GM21447 (cell line): ENCODE results near the gene GNG7.
"Not testable (repeated sequence)": the region's sequence is repeated elsewhere in the genome, so short reads cannot be mapped to it uniquely, and the experiment has no call there.

Experiments used
- ATAC-seq: cut with Tn5 transposase; IDR thresholded peaks from one replicate; pipeline ENCODE4 v1.9.1; 2021; ENCODE audit not compliant: unreplicated experiment

GNG7 gene

DNA sequence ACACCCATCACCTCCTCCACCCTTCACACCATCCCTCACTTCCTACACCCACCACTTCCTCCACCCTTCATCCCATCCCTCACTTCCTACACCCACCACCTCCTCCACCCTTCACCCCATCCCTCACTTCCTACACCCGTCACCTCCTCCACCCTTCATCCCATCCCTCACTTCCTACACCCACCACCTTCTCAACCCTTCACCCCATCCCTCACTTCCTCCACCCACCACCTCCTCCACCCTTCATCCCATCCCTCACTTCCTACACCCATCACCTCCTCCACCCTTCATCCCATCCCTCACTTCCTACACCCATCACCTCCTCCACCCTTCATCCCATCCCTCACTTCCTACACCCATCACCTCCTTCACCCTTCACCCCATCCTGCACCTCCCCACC lies 11.6 kb upstream of the GNG7 start:
- ATAC-seq: not testable (repeated sequence)

DNA sequence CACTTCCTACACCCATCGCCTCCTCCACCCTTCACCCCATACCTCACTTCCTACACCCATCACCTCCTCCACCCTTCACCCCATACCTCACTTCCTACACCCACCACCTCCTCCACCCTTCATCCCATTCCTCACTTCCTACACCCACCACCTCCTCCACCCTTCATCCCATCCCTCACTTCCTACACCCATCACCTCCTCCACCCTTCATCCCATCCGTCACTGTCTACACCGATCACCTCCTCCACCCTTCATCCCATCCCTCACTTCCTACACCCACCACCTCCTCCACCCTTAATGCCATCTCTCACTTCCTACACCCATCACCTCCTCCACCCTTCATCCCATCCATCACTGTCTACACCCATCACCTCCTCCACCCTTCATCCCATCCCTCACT lies 10.7 kb upstream of the GNG7 start:
- ATAC-seq: not testable (repeated sequence)

DNA sequence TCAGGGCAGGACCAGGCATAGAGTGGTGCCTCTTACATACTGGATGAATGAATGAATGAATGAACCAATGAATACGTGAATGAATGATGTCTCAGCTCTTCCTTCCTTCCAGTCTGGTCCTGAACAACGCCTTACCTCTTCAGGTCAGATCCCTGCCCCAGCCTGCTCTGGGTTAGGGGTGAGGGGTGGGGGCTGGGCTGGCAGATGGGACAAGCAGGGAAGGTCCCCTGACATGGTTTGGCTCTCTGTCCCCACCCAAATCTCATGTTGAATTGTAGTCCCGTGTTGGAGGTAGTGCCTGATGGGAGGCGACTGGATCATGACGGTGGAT lies 9.3 kb upstream of the GNG7 start:
- ATAC-seq: no peak

DNA sequence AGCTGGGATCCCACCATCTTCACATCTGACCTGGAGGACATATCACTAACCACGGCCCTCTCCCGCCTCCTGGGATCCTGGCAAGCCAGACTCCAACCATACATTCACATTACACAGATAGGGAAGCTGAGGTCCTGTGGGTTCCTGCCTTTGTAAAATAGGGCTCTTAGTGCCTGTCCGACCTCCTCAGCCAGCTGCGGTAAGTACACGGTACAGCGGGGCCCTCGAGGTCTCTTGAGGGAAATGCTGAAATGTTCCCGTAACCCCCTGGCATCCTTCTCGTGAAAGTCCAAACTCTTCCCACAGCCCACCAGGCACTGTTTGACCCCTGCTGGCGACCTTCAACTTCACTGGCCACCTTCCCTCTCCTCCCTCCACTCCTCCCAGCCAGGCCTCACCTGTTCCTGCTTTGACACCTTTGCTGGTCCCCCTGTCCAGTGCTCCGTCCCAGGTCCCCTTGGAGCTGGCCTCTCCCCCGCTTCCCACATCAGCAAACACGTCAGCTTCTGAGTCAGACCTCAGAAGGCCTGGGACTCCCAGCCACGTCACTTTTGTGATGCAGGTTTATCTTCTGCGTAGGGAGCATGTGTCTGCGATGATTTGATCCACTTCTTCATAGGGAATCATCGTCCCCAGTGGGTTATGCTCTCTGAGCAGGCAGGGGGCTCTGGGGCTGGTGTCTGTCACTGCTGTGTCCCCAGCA lies 8.8 kb upstream of the GNG7 start:
- ATAC-seq: no peak

- ATAC-seq: no peak
Measured at GRCh38 chr19:2706251-2706650, 3.8 kb upstream of the GNG7 start.

DNA sequence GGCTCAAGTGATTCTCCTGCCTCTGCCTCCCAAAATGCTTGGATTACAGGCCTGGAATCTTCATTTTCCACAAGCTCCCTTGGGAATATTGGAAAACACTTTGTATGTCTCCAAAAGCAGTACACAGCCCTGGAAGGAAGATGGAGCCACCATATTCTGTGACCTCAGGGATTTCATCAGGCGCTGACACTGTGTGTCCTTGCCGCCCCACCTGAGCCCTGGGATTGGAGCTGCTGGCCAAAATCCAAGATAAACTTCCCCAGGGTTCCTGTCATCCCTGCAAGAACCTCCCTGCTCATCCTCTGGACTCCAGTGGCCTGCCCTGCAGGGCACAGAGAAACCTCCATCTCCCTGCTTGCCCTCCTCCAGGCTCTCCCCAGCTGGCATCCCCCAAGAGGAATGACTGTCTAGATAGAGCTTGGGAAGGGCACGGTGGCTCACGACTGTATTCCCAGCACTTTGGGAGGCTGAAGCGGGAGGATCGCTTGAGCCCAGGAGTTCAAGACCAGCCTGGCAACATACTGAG lies 1.3 kb upstream of the GNG7 start:
- ATAC-seq: no peak

DNA sequence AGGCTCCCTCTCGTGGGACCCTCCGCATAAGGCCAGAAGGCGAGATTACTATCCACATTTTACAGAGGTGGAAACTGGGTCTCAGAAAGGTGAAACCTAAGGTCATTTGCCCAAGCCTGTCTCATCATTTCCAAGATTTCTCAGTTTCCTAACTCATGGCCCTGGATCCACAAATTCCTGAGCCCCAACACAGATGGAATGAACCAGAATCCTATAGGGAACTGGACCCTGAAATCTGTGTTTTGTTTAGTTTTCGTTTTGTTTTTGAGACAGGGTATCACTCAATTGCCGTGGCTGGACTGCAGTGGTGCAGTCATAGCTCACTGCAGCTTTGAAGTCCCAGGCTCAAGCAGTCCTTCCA lies 563 bp upstream of the GNG7 start:
- no peak for ATAC-seq

GRCh38 chr19:2701361-2702169 lies 929 bp downstream of the GNG7 start:
- no peak for ATAC-seq

- ATAC-seq: no peak
Measured at GRCh38 chr19:2700660-2701360, 1.7 kb downstream of the GNG7 start.

- no peak for ATAC-seq
Measured at GRCh38 chr19:2699413-2700140, 2.9 kb downstream of the GNG7 start.

DNA sequence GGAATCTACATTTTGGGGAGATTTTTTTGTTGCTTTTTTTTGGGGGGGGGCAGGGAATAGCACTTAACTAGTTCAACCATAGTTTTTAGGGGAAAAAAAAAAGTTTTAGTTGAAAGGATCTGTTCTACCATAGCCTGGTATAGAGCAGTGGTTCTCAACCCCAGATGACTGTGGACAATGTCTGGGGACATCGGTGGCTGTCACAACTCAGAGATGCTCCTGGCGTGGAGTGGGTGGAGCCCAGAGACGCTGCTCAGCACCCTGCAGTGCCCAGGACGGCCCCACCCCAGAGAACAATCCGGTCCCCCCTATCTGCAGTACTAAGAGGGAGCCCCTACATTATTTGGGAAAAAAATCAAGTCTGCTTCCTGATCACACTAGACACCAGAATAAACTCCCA lies 8.3 kb downstream of the GNG7 start:
- ATAC-seq: no peak

DNA sequence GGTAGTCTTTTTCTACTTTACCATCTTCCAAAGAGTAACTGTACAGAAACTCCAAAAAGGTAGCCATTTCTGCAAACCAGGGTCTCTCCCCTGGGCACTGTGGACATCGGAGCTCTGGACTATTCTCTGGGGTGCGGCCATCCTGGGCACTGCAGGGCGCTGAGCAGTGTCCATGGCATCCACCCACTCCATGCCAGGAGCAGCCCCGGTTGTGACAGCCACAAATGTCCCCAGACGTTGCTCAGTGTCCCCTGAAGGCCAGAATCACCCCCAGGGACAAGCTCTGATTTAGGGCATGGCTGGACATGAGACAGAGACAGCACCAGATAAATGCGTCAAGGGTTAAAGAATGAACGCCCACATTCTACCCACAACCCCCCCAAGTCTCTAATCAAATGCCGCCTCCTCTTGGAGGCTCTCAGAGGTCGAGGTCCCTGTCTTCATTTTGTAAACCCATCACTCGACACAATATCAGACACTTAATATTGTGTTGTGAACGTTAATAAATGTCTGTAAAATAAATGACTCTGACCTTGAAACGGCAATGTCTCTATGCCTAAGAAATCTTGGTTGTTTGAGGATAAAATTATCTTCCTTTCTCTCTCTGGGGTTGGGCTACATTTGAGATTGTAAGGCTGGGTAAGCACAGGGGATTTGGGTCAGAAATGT lies 8.9 kb downstream of the GNG7 start:
- ATAC-seq: no peak

DNA sequence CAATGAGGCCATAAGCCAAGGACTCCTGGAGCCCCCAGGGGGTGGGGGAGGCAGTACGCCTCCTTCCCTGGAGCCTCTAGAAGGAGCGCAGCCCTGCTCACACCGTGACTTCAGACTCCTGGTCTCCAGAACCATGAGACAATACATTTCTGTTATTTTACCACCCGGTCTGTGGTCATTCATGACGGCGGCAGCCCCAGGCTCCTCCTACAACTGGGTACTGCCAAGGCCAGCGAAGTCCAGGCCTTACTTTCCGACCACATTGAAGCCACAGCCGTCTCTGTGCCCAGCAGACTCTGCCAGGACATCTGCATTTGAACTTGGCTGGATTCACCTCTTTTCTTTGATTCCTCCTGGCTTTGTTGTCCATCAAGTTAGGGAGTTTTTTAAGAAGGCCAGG lies 10.5 kb downstream of the GNG7 start:
- ATAC-seq: no peak

- ATAC-seq: no peak
Measured at GRCh38 chr19:2690856-2691255, 11.6 kb downstream of the GNG7 start.

- no peak for ATAC-seq
Measured at GRCh38 chr19:2686360-2686759, 16.1 kb downstream of the GNG7 start.

GRCh38 chr19:2685204-2685704 lies 17.2 kb downstream of the GNG7 start:
- no peak for ATAC-seq

DNA sequence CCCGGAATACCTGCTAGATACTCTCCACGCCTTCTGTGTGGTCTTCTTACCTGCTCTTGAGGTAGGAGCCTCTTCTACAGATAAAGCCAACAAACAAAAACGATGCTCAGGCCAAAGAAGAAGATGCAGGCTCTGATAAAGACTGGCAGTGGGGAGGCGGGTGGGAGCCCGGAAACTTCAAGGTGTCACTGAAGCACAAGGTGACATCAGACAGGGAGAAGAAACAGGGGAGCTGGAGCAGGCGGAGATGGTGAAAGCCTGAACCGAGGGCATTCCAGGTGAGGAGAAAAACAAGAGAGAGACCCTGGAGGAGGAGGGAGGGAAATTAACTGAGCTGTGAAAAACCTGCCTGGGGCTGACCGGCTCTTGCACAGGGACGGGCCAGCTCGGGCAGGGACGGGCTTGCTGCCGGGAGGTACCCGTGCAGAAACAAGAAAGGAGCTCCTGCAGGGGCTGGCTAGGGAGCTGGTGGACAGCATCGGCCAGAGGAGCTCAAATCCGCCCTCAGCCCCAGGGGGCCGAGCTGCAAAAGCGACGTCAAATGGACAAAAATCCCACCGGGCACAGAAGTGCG lies 19.0 kb downstream of the GNG7 start:
- no peak for ATAC-seq

- ATAC-seq: no peak
Measured at GRCh38 chr19:2680808-2681207, 21.7 kb downstream of the GNG7 start.

- ATAC-seq: no peak
Measured at GRCh38 chr19:2679439-2679838, 23.1 kb downstream of the GNG7 start.

DNA sequence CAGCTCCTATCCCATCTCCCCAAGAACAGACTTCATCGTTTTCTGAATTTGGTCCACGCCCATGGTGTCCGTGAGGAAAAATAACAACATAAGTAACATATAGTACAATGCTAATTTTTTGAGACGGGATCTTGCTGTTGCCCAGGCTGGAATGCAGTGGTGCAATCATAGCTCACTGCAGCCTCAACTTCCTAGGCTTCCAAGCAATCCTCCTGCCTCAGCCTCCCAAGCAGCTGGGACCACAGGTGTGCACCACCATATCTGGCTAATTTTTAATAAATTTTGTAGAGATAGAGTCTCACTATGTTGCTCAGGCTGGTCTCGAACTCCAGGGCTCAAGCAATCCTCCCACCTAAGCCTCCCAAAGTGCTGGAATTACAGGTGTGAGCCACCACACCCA lies 23.5 kb downstream of the GNG7 start:
- ATAC-seq: not testable (repeated sequence)
